Uterus (tissue), 4 donors: ENCODE measurements around the gene CHST11. TPM values are rescaled to one million over a fixed set of nuclear protein-coding genes. Genes with fewer than 3 reads are reported as not detected.
A peak's percentile ranks its signal among the peaks of the same experiment; 100 is the strongest.

Experiments
- DNase-seq, 2 donors: peaks; one replicate each; pipeline ENCODE4 v3.0.0-alpha.2; 2019 to 2020
- H3K27ac ChIP-seq, 2 donors: fragments of 200-600 bp; sonication (generic); 1 replicate in 1 of 2; 2 replicates in 1 of 2; pipeline ENCODE4 v1.5.1; 2016 to 2018
- H3K27me3 ChIP-seq, 2 donors: fragments of 200-600 bp; sonication (generic); one replicate each; pipeline ENCODE4 v1.5.1; 2018 to 2019; ENCODE audit warnings: control low read depth in 1 of 2
- H3K36me3 ChIP-seq, 2 donors: fragments of 200-600 bp; sonication (generic); one replicate each; pipeline ENCODE4 v1.5.1; 2019; ENCODE audit warnings: control low read depth in 1 of 2
- H3K4me1 ChIP-seq, 2 donors: fragments of 200-600 bp; sonication (generic); one replicate each; pipeline ENCODE4 v1.5.1; 2018 to 2019; ENCODE audit warnings: control low read depth in 1 of 2
- H3K4me3 ChIP-seq, 2 donors: fragments of 200-600 bp; sonication (generic); 1 replicate in 1 of 2; 2 replicates in 1 of 2; pipeline ENCODE4 v1.5.1; 2018 to 2019; ENCODE audit warnings: mild to moderate bottlenecking in 1 of 2
- H3K9me3 ChIP-seq, 2 donors: fragments of 200-600 bp; sonication (generic); one replicate each; pipeline ENCODE4 v1.5.1; 2019; ENCODE audit warnings: control low read depth in 1 of 2
- CTCF ChIP-seq, 4 experiments: fragments of 200-600 bp in 2 of 4; fragments of 450-650 bp in 2 of 4; sonication (generic) in 2 of 4; IDR thresholded peaks; one replicate each; pipeline ENCODE4 v1.5.1; 2016 to 2019; ENCODE audit warnings: antibody characterized with exemption in 4 of 4, mild to moderate bottlenecking in 2 of 4, moderate library complexity in 1 of 4
- POLR2A ChIP-seq, 2 donors: fragments of 450-650 bp; IDR thresholded peaks; one replicate each; pipeline ENCODE4 v1.6.1; 2016; ENCODE audit warnings: antibody characterized with exemption in 2 of 2, mild to moderate bottlenecking in 1 of 2, moderate library complexity in 1 of 2
- intact Hi-C: fragments of 100-400 bp; cut with DNase I; formaldehyde crosslinking; loops from one replicate; pipeline ENCODE4 v1.15.1; 2023; ENCODE audit warnings: low total_unique reads
- total RNA-seq, 4 donors: library from RNA; depleted of rRNA in 3 of 4; stranded (reverse); fragments of >200 nt in 3 of 4; gene quantifications; one replicate each; pipeline versions ENCODE4 v1.1.0 to v1.2.4, GENCODE V29; 2014 to 2023
- donor health status: DM: yes; HTN: yes; CAD: no.

The CHST11 gene
- total RNA-seq, 4 donors from 2014 or later = 21.0 to 82.1 (median 58.7) TPM

GRCh38 chr12:104652910-104653309 is 196.2 kb downstream of the CHST11 start:
- TF ChIP-seq CTCF (IDR thresholded peaks at IDR 0.05) (no peak), POLR2A (IDR thresholded peaks at IDR 0.05) (no peak)
- no peaks in the 10 kb centered on the region for H3K9me3 ChIP-seq
- DNase-seq = no peak
- H3K4me1 ChIP-seq = no peaks in the 10 kb centered on the region
- no peaks in the 10 kb centered on the region for H3K36me3 ChIP-seq
- no peak overlapping the region for H3K4me3 ChIP-seq
- intact Hi-C loops = no loop called here
- no peak overlapping the region for H3K27ac ChIP-seq
- no peaks in the 10 kb centered on the region for H3K27me3 ChIP-seq

GRCh38 chr12:104653730-104654664 is 197.2 kb downstream of the CHST11 start:
- H3K4me1 ChIP-seq = no peaks in the 10 kb centered on the region
- no peak overlapping the region for H3K4me3 ChIP-seq
- no peak for DNase-seq
- no peaks in the 10 kb centered on the region for H3K9me3 ChIP-seq
- H3K27ac ChIP-seq = no peak overlapping the region
- no peaks in the 10 kb centered on the region for H3K27me3 ChIP-seq
- intact Hi-C loops = no loop called here
- TF ChIP-seq POLR2A (IDR thresholded peaks at IDR 0.05) (no peak), CTCF (IDR thresholded peaks at IDR 0.05) (peak in 1 of 4 experiments; percentile 14)
- no peaks in the 10 kb centered on the region for H3K36me3 ChIP-seq

DNA sequence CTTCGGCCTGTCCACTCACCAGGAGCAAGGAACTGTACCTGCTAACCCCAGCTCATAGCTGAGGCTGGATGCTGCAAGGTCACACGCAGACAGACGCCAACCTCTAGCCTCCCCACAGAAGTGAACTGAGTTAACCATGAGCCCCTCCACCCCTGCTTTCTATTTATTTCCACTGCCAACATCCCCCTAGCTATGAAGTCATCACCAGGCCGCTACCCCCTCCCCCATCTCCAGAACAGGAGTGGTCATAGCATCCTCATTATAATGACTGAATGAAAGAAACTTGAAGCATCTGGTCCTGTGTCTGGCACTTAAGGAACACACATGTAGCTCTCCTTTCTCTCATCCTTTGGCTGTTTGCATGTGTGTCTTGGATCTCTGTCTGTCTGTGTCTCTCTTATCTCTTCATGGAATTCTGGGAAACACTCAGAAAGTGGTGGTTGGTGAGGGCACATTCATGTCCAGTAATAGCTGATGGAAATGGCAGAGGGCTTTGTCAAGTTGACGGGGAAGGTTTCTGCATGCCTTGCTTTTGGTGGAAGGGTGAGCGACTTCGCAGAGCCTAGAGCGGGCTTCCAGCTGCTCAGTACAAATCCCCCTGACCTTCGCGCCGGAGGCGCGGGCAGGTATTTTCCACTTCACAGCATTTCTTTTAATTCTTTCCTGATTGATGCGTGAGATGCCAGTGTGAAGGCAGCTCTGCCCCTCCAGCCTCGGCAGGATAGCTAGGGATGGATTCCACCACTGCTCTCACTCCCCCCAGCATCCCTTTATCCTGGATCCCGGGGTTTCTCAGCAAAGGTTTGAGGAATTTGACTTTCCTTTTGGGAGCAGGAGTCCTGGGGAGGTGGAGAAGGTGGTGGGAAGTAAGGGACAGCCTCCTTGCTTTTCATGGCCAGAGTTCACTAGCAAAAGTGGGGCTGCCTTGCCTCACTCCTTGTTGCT is 198.2 kb downstream of the CHST11 start:
- Histone ChIP-seq H3K27ac (no peak overlapping the region), H3K9me3 (no peaks in the 10 kb centered on the region), H3K4me3 (no peak overlapping the region), H3K36me3 (no peaks in the 10 kb centered on the region), H3K27me3 (no peaks in the 10 kb centered on the region), H3K4me1 (no peaks in the 10 kb centered on the region)
- TF ChIP-seq POLR2A (IDR thresholded peaks at IDR 0.05) (no peak), CTCF (IDR thresholded peaks at IDR 0.05) (no peak)
- intact Hi-C loops = no loop called here
- DNase-seq = no peak

- Histone ChIP-seq H3K4me1 (no peaks in the 10 kb centered on the region), H3K36me3 (no peaks in the 10 kb centered on the region), H3K27ac (no peak overlapping the region), H3K4me3 (no peak overlapping the region), H3K9me3 (no peaks in the 10 kb centered on the region), H3K27me3 (no peaks in the 10 kb centered on the region)
- DNase-seq = no peak
- intact Hi-C loops = no loop called here
- no peak for TF ChIP-seq POLR2A (IDR thresholded peaks at IDR 0.05)
- TF ChIP-seq CTCF (IDR thresholded peaks at IDR 0.05) = no peak
These were observed 199.6 kb downstream of the CHST11 start for GRCh38 chr12:104656383-104656782.
